NB4 (cell line): ENCODE measurements around the gene ANKRD30B.
"Not testable (repeated sequence)": the region's sequence is repeated elsewhere in the genome, so short reads cannot be mapped to it uniquely, and the experiment has no call there.

Experiments
- DNase-seq: peaks from one replicate; pipeline ENCODE4 v3.0.0; 2010; ENCODE audit warnings: low read depth
- H3K4me3 ChIP-seq: one replicate; pipeline ENCODE4 v1.5.1; 2011; ENCODE audit warnings: mild to moderate bottlenecking, low read depth, low read length, moderate library complexity
- MYC ChIP-seq: IDR thresholded peaks from 2 replicates; pipeline ENCODE4 v1.6.1; 2011; ENCODE audit warnings: low read depth, low read length
- POLR2A ChIP-seq: IDR thresholded peaks from 2 replicates; pipeline ENCODE4 v1.6.1; 2011; ENCODE audit warnings: mild to moderate bottlenecking; ENCODE audit not compliant: insufficient read length; ENCODE audit errors: extremely low read depth
- TF ChIP-seq, protein P1 (sequence below): IDR thresholded peaks from 2 replicates; pipeline ENCODE4 v1.6.1; 2011; ENCODE audit warnings: low read depth, low read length
- TF ChIP-seq, protein P2 (sequence below): IDR thresholded peaks from one replicate; pipeline ENCODE4 v1.5.1; 2012; ENCODE audit warnings: low read depth, low read length

ANKRD30B gene, protein sequence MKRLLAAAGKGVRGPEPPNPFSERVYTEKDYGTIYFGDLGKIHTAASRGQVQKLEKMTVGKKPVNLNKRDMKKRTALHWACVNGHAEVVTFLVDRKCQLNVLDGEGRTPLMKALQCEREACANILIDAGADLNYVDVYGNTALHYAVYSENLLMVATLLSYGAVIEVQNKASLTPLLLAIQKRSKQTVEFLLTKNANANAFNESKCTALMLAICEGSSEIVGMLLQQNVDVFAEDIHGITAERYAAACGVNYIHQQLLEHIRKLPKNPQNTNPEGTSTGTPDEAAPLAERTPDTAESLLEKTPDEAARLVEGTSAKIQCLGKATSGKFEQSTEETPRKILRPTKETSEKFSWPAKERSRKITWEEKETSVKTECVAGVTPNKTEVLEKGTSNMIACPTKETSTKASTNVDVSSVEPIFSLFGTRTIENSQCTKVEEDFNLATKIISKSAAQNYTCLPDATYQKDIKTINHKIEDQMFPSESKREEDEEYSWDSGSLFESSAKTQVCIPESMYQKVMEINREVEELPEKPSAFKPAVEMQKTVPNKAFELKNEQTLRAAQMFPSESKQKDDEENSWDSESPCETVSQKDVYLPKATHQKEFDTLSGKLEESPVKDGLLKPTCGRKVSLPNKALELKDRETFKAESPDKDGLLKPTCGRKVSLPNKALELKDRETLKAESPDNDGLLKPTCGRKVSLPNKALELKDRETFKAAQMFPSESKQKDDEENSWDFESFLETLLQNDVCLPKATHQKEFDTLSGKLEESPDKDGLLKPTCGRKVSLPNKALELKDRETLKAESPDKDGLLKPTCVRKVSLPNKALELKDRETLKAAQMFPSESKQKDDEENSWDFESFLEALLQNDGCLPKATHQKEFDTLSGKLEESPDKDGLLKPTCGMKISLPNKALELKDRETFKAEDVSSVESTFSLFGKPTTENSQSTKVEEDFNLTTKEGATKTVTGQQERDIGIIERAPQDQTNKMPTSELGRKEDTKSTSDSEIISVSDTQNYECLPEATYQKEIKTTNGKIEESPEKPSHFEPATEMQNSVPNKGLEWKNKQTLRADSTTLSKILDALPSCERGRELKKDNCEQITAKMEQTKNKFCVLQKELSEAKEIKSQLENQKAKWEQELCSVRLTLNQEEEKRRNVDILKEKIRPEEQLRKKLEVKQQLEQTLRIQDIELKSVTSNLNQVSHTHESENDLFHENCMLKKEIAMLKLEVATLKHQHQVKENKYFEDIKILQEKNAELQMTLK (N-terminal part only)

DNA sequence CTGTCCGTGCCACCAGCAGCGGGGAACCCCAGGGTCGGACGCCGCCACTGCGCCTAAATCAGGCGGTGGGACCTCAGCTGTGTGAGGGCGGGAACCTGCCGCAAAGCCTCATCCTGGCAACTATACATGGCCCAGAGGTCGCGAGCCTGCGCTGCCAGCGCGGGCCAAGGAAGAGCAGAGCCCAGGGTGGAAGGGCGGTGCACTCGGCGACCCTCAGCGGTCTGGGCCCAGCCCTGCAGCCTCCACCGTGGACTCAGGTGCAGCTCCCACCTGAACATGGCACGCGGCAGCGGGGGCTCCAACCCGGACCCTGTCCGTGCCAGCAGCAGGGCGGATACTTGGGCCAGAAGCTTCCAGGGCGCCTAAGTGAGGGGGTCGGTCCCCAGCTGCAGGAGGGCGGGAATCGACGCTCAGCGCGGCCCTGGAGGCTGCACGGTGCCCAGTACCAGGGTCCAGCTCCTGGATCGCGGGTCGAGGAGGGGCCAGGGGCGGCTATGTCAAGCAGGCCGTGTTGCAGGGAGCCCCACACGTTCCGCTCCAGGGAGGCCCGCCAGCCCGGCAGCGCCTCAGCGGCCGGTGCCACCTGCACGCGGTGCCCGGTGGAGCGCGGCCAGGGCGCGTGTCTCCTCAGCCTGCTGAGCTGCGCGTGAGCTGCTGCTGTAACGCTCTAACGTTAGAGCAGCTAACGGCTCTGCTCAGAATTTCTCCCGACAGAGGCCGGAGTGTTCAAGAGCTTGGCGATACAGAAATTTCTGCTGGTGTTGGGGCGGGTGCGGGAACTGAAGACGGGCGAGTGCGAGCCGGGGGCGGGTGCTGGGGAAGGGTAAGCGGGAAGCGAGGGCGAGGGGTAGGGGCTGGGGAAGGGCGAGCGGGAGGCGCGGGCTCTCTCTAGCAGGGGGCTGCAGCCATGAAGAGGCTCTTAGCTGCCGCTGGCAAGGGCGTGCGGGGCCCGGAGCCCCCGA lies at the start of gene ANKRD30B:
Gene ANKRD30B, plus strand, starts transcription at position 660 of the 962 bp plus-strand sequence. Its CDS starts 248 bp downstream, at position 908.
- TF ChIP-seq, protein P1, sequence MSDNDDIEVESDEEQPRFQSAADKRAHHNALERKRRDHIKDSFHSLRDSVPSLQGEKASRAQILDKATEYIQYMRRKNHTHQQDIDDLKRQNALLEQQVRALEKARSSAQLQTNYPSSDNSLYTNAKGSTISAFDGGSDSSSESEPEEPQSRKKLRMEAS = no peak
- TF ChIP-seq MYC (no peak), POLR2A (no peak)
- TF ChIP-seq, protein P2, sequence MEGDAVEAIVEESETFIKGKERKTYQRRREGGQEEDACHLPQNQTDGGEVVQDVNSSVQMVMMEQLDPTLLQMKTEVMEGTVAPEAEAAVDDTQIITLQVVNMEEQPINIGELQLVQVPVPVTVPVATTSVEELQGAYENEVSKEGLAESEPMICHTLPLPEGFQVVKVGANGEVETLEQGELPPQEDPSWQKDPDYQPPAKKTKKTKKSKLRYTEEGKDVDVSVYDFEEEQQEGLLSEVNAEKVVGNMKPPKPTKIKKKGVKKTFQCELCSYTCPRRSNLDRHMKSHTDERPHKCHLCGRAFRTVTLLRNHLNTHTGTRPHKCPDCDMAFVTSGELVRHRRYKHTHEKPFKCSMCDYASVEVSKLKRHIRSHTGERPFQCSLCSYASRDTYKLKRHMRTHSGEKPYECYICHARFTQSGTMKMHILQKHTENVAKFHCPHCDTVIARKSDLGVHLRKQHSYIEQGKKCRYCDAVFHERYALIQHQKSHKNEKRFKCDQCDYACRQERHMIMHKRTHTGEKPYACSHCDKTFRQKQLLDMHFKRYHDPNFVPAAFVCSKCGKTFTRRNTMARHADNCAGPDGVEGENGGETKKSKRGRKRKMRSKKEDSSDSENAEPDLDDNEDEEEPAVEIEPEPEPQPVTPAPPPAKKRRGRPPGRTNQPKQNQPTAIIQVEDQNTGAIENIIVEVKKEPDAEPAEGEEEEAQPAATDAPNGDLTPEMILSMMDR = no peak
- no peak within 1 kb of the TSS for H3K4me3 ChIP-seq
- DNase-seq = no peak

DNA sequence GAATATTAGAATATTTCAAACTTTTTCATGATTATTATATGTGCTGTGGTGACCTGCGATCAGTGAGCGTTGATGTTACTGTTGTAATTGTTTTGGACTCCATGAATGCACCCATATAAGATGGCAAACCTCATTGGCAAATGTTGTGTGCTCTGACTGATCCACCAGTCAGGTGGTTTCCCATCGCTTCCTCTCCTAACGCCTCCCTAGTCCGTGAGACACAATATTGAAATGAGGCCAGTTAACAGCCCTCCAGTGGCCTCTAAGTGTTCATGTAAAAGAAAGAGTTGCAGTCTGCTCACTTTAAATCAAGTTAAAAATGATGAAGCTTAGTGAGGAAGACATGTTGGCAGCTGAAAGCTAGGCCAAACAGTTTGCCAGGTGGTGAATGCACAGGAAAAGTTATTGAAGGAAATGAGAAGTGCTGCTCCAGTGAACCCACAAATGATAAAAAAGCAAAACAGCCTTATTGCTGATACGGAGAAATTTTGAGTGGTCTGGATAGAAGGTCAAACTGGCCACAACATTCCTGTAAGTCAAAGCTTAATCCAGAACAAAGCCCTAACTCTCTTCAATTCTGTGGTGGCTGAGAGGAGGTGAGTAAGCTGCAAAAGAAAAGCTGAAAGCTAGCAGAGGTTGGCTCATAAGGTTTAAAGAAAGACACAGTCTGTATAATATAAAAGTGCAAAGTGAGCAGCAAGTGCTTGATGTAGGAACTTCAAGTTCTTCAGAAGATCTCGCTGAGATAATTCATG lies 46.5 kb upstream of the ANKRD30B start:
- not testable (repeated sequence) for DNase-seq, H3K4me3 ChIP-seq

DNA sequence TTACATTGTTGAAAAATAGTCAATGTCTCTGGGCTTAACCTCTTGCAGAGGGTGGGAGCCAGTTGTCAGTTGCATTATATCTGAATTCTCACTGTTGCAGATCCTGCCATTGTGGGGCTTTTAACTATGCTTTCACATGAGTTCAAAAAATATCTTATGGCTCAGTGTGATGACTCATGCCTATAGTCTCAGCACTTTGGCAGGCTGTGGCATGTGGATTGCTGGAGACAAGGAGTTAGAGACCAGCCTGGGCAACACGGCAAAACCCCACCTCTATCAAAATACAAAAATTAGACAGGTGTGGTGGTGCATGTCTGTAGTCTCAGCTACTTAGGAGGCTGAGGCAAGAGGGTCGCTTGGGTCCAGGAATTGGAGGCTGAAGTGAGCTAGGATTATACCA lies 38.2 kb upstream of the ANKRD30B start:
- DNase-seq, H3K4me3 ChIP-seq: not testable (repeated sequence)

DNA sequence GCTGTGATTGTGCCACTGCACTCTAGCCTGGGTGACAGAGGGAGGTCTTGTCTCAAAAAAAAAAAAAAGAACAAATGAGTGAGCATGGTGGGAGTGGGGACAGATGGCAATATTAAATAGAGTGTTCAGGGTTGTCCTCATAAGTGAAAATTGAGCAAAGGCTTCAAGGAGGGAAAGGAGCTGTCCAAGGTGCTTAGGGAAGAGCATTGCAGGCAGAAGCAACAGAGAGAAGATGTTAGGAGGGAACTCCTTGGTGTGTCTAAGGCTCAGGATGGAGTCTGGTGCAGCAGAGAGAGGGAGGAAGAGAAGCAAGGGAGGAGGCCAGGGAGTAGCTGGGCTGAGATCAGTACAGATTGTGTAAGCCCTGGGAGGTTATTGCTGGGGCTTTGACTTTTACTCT lies 26.4 kb upstream of the ANKRD30B start:
- not testable (repeated sequence) for DNase-seq, H3K4me3 ChIP-seq

DNA sequence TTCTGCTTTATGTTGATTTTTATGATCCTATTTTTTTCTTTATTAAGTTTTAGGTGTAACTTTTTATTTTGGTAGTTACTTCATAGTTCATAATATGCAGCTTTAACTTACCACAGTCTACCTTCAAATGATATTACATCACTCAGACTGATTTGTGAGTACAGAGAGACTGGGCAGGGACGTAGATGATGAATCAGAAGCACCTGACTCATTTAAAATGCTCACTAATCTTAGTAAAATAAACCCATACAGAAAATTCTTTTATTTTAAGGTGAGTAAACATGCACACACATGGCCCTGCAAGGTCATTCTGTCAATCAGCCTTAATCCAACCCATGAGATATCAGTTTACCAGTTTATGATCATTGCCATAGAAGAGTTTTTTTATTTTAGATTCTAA lies 8.9 kb upstream of the ANKRD30B start:
- not testable (repeated sequence) for DNase-seq, H3K4me3 ChIP-seq

DNA sequence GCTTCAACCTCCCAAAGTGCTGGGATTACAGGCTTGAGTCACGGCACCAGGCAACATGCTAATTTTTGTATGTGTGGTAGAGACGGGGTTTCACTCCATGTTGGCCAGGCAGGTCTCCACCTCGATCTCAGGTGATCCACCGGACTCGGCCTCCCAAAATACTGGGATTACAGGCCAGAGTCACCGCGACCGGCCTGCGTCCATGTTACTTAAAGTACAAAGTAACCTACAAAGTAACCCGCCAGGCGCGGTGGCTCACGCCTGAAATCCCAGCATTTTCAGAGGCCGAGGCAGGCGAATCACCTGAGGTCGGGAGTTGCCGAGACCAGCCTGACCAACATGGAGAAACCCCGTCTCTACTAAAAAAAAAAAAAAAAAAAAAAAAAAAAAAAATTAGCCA lies 1.1 kb upstream of the ANKRD30B start:
- H3K4me3 ChIP-seq = no peak overlapping the region
- TF ChIP-seq, protein P1 = no peak
- TF ChIP-seq, protein P2 = no peak
- DNase-seq = no peak

DNA sequence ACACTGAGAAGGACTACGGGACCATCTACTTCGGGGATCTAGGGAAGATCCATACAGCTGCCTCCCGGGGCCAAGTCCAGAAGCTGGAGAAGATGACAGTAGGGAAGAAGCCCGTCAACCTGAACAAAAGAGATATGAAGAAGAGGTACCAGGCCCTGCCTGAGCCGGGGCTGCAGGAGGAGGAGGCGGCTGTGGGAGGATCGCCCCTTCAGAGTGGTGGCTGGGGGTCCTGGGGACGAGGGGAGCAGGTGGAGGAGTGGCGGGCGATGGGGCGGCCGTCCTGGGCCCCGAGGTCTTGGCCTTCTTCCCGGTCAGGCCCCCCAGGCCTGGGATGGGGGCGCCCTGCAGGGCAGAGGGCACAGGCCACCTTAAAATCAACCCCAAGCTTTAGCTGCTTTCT lies 524 bp downstream of the ANKRD30B start:
- no peak for DNase-seq
- H3K4me3 ChIP-seq = no peak overlapping the region
- TF ChIP-seq, protein P2 = no peak
- TF ChIP-seq, protein P1 = no peak
- TF ChIP-seq POLR2A (no peak), MYC (no peak)

DNA sequence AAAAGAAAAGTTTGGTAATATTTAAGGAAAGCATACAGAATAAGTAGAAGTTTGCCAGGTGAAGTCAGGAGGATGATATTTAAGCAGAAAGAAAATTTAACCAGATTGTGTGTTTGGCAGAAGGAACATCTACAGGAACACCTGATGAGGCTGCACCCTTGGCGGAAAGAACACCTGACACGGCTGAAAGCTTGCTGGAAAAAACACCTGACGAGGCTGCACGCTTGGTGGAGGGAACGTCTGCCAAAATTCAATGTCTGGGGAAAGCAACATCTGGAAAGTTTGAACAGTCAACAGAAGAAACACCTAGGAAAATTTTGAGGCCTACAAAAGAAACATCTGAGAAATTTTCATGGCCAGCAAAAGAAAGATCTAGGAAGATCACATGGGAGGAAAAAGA lies 15.6 kb downstream of the ANKRD30B start:
- not testable (repeated sequence) for H3K4me3 ChIP-seq, DNase-seq
